IMR-90 (cell line): ENCODE data around the gene RAB20. TPM values are rescaled to one million over a fixed set of nuclear protein-coding genes. Genes with fewer than 3 reads are reported as not detected.

ENCODE experiments used
- ATAC-seq: fragments of 200-7000 bp; cut with Tn5 transposase; 2 replicates; pipeline ENCODE4 v1.9.1; 2020; ENCODE audit warnings: low read depth, mild to moderate bottlenecking, moderate library complexity
- BruUV-seq: library from RNA; stranded (reverse); fragments of 400-500 nt; replicated peaks from 2 replicates; lab custom pipeline; 2021; lab: Mats Ljungman, UMichigan
- CTCF ChIA-PET: fragments of 300-600 bp; formaldehyde crosslinking; extraction: SDS; loops from one replicate; lab custom pipeline; 2021; ENCODE audit warnings: antibody characterized with exemption; lab: Yijun Ruan, JAX
- POLR2A ChIA-PET: fragments of 300-600 bp; sonication (Branson Sonifier 250); formaldehyde crosslinking; loops from one replicate; lab custom pipeline; 2022; ENCODE audit warnings: antibody characterized with exemption; ENCODE audit not compliant: unreplicated experiment; lab: Charles Lee
- DNase-seq: peaks from one replicate; pipeline ENCODE4 v3.0.0; 2013
- H2AFZ ChIP-seq: replicated peaks from 2 replicates; pipeline ENCODE3; 2013; ENCODE audit warnings: low read length, mild to moderate bottlenecking; ENCODE audit not compliant: poor library complexity
- H2AK5ac ChIP-seq: 2 replicates; pipeline ENCODE4 v1.6.1; 2013; ENCODE audit warnings: low read depth, low read length, inconsistent platforms
- H2AK9ac ChIP-seq: replicated peaks from 2 replicates; pipeline ENCODE3; 2013; ENCODE audit warnings: mild to moderate bottlenecking, low read depth, low read length, moderate library complexity; ENCODE audit not compliant: poor library complexity
- H2BK120ac ChIP-seq: 2 replicates; pipeline ENCODE4 v1.6.1; 2013; ENCODE audit warnings: low read depth, low read length, inconsistent platforms
- H2BK15ac ChIP-seq: 3 replicates; pipeline ENCODE4 v1.6.1; 2013; ENCODE audit warnings: low read depth, low read length, inconsistent platforms
- H2BK20ac ChIP-seq: 2 replicates; pipeline ENCODE4 v1.6.1; 2013; ENCODE audit warnings: low read depth, mild to moderate bottlenecking, inconsistent platforms, low read length, moderate library complexity
- H2BK5ac ChIP-seq: 2 replicates; pipeline ENCODE4 v1.6.1; 2013; ENCODE audit warnings: mild to moderate bottlenecking, low read depth, low read length, inconsistent platforms; ENCODE audit not compliant: poor library complexity, severe bottlenecking
- H3K14ac ChIP-seq: replicated peaks from 2 replicates; pipeline ENCODE4 v1.6.1; 2013; ENCODE audit warnings: low read depth, low read length, inconsistent platforms
- H3K18ac ChIP-seq: 2 replicates; pipeline ENCODE4 v1.6.1; 2013; ENCODE audit warnings: low read depth, low read length, control low read depth
- H3K23ac ChIP-seq: 2 replicates; pipeline ENCODE4 v1.6.1; 2013; ENCODE audit warnings: low read depth, low read length, inconsistent platforms
- H3K27ac ChIP-seq: 2 replicates; pipeline ENCODE4 v1.5.1; 2013; ENCODE audit warnings: mild to moderate bottlenecking, control low read depth, low read length; ENCODE audit not compliant: insufficient read depth
- H3K27me3 ChIP-seq: 2 replicates; pipeline ENCODE4 v1.6.1; 2013; ENCODE audit warnings: low read length; ENCODE audit not compliant: control insufficient read depth, insufficient read depth
- H3K36me3 ChIP-seq: 2 replicates; pipeline ENCODE4 v1.6.1; 2013; ENCODE audit warnings: low read length, mixed read lengths; ENCODE audit not compliant: control insufficient read depth, insufficient read depth
- H3K4ac ChIP-seq: 2 replicates; pipeline ENCODE4 v1.6.1; 2013; ENCODE audit warnings: low read depth, low read length, inconsistent platforms
- H3K4me1 ChIP-seq: 2 replicates; pipeline ENCODE4 v1.6.1; 2013; ENCODE audit warnings: low read length, mixed read lengths; ENCODE audit not compliant: control insufficient read depth, insufficient read depth
- H3K4me2 ChIP-seq: 2 replicates; pipeline ENCODE4 v1.6.1; 2013; ENCODE audit warnings: low read depth, mild to moderate bottlenecking, control low read depth, low read length, moderate library complexity
- H3K4me3 ChIP-seq: 2 replicates; pipeline ENCODE4 v1.5.1; 2013; ENCODE audit warnings: low read depth, mild to moderate bottlenecking, control low read depth, low read length, moderate library complexity; ENCODE audit not compliant: insufficient read depth
- H3K56ac ChIP-seq: 2 replicates; pipeline ENCODE4 v1.6.1; 2013; ENCODE audit warnings: low read length, inconsistent platforms; ENCODE audit not compliant: insufficient read depth; ENCODE audit errors: extremely low read depth
- H3K79me1 ChIP-seq, 2 experiments: 2 replicates each; pipeline ENCODE4 v1.6.1; 2013; ENCODE audit warnings: low read length in 2 of 2, inconsistent platforms in 1 of 2, low read depth in 1 of 2
- H3K9ac ChIP-seq: 2 replicates; pipeline ENCODE4 v1.6.1; 2013; ENCODE audit warnings: low read depth, low read length, control low read depth
- H3K9me1 ChIP-seq: 2 replicates; pipeline ENCODE4 v1.6.1; 2013; ENCODE audit warnings: low read length, inconsistent platforms; ENCODE audit not compliant: insufficient read depth
- H3K9me3 ChIP-seq: 2 replicates; pipeline ENCODE4 v1.6.1; 2013; ENCODE audit warnings: low read length; ENCODE audit not compliant: control insufficient read depth, insufficient read depth
- H4K20me1 ChIP-seq: 2 replicates; pipeline ENCODE4 v1.6.1; 2013; ENCODE audit warnings: low read length, inconsistent platforms; ENCODE audit not compliant: insufficient read depth
- H4K5ac ChIP-seq: 2 replicates; pipeline ENCODE4 v1.6.1; 2013; ENCODE audit warnings: mild to moderate bottlenecking, low read depth, low read length, control low read depth
- H4K8ac ChIP-seq, 2 experiments: 2 replicates each; pipeline ENCODE4 v1.6.1; 2013; ENCODE audit warnings: low read depth in 2 of 2, low read length in 2 of 2, control low read depth in 1 of 2, inconsistent platforms in 1 of 2
- H4K91ac ChIP-seq: 2 replicates; pipeline ENCODE4 v1.6.1; 2013; ENCODE audit warnings: low read depth, low read length, inconsistent platforms; ENCODE audit not compliant: insufficient read depth
- CEBPB ChIP-seq: IDR thresholded peaks from 2 replicates; pipeline ENCODE4 v1.6.1; 2012; ENCODE audit warnings: low read depth, low read length, improper control_type of control experiment
- CHD1 ChIP-seq: IDR thresholded peaks from 2 replicates; pipeline ENCODE4 v1.6.1; 2012; ENCODE audit warnings: low read depth, low read length, improper control_type of control experiment
- MAFK ChIP-seq: IDR thresholded peaks from 2 replicates; pipeline ENCODE4 v1.6.1; 2012; ENCODE audit warnings: low read depth, low read length, improper control_type of control experiment
- MAZ ChIP-seq: IDR thresholded peaks from 2 replicates; pipeline ENCODE4 v1.6.1; 2012; ENCODE audit warnings: low read depth, mild to moderate bottlenecking, low read length, improper control_type of control experiment, moderate library complexity, borderline replicate concordance
- NFE2L2 ChIP-seq: fragments of 150-350 bp; IDR thresholded peaks from 2 replicates; pipeline ENCODE4 v1.6.1; 2016; ENCODE audit warnings: low read depth, mild to moderate bottlenecking, low read length
- POLR2A ChIP-seq: IDR thresholded peaks from 2 replicates; pipeline ENCODE4 v1.6.1; 2012; ENCODE audit warnings: mild to moderate bottlenecking, low read depth, low read length
- RCOR1 ChIP-seq: IDR thresholded peaks from 2 replicates; pipeline ENCODE4 v1.6.1; 2012; ENCODE audit warnings: mild to moderate bottlenecking, low read length, improper control_type of control experiment; ENCODE audit not compliant: insufficient replicate concordance
- RFX5 ChIP-seq: IDR thresholded peaks from 2 replicates; pipeline ENCODE4 v1.8.0; 2012; ENCODE audit warnings: low read depth, mild to moderate bottlenecking, low read length, moderate library complexity
- WGBS, 2 experiments: methylation state at CpG; one replicate each; pipeline versions ENCODE4 v1.1.5 to v1.1.7; 2013; ENCODE audit warnings: missing lambda C conversion rate in 2 of 2; ENCODE audit not compliant: insufficient read length in 1 of 2; ENCODE audit errors: extremely low coverage in 2 of 2; 5-methylcytosine and 5-hydroxymethylcytosine counted together
- dilution Hi-C: fragments of 300-500 bp; cut with HindIII; formaldehyde crosslinking; loops from one replicate; pipeline ENCODE4 v1.14.3; 2018; ENCODE audit warnings: low sequenced_read_pairs; ENCODE audit not compliant: unreplicated experiment
- in situ Hi-C: fragments of 300-500 bp; cut with MboI; formaldehyde crosslinking; loops from 3 replicates; pipeline ENCODE4 v1.14.3; 2019; ENCODE audit warnings: low sequenced_read_pairs, inconsistent platforms, mixed read lengths
- intact Hi-C: fragments of 100-400 bp; cut with micrococcal nuclease; formaldehyde crosslinking; loops from 2 replicates; pipeline ENCODE4 v1.10.0; 2022
- polyA plus RNA-seq, 3 experiments: library from polyadenylated mRNA; depleted of rRNA; stranded (reverse); fragments of >200 nt; gene quantifications; 2 replicates each; pipeline ENCODE4 v1.2.3, GENCODE V29; 2012; ENCODE audit warnings: low replicate concordance in 1 of 3
- total RNA-seq: library from RNA; depleted of rRNA; stranded (reverse); fragments of >200 nt; gene quantifications from 2 replicates; pipeline ENCODE4 v1.2.3, GENCODE V29; 2012
- TF ChIP-seq, protein P1 (sequence below): fragments of 150-350 bp; IDR thresholded peaks from 2 replicates; pipeline ENCODE4 v1.6.1; 2017; ENCODE audit warnings: mild to moderate bottlenecking, antibody characterized with exemption, low read length, low read depth

Gene RAB20
- total and polyA plus RNA-seq, 2 of the 4 experiments (the other 2 are of a cell fraction), result 3.8 to 5.1 TPM

DNA sequence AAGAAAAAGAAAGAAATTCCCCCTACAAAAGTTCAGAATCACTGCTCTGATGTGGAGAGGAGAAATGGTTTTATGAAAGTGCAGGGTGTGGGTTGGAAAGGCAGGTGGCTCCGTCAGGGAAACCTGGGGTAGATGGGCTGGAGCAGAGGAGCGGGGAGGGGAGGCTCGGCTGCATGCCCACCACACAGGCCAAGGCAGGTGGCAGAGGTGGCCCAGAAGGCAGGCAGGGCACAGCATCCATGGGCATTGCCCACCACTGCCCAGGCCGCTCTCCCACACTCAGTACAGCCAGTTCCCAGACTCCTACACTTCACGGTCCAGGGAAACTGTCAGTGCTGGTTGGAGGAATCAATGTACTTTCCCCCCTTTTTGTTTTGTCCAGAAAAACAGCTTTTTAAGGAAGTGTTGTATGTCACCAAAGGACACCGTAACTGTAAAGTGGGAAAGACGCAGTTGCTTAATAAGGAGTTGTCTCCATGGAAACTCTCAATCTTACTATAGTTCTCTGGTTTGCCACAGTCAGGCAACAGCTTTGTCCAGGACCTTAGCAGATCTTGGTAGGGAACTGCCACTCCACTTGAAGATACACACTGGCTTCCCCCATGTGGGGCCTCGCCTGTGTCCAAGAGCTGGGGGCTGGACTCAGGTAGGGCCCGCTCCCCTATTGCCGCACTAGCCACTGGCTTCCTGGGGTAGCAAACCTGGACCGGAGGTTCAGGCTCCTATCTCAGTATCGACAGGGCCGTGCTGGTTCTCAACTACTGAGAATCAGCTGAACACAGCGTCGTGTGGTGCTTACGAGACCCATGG, 82.9 kb downstream of the RAB20 start:
- Histone ChIP-seq H3K14ac (no peak overlapping the region), H4K8ac (no peak overlapping the region), H3K4me1 (no peaks in the 10 kb centered on the region), H2BK120ac (no peak overlapping the region), H3K79me1 (peaks cover 20 to 23% of the 10 kb centered on the region in 2 experiments; a peak in 3 of 4 replicates), H2AFZ (no peak overlapping the region), H3K9ac (no peak overlapping the region), H3K36me3 (peaks cover 78% of the 10 kb centered on the region), H3K4me2 (no peak overlapping the region), H4K5ac (no peak overlapping the region), H3K23ac (no peak overlapping the region), H2BK20ac (no peak overlapping the region), H3K4me3 (no peak overlapping the region), H4K20me1 (peaks cover 16% of the 10 kb centered on the region), H3K9me1 (peaks cover 16% of the 10 kb centered on the region), H3K18ac (no peak overlapping the region), H3K4ac (no peak overlapping the region), H4K91ac (no peak overlapping the region), H3K27me3 (no peaks in the 10 kb centered on the region), H3K9me3 (no peaks in the 10 kb centered on the region), H2BK5ac (no peak overlapping the region), H2AK5ac (no peak overlapping the region), H2BK15ac (no peak overlapping the region), H3K27ac (no peak overlapping the region), H3K56ac (no peak overlapping the region), H2AK9ac (no peak overlapping the region)
- no peak for ATAC-seq
- TF ChIP-seq CHD1 (no peak), RCOR1 (no peak), MAZ (no peak), CEBPB (no peak), RFX5 (no peak), NFE2L2 (no peak), POLR2A (no peak), MAFK (no peak)
- TF ChIP-seq, protein P1, sequence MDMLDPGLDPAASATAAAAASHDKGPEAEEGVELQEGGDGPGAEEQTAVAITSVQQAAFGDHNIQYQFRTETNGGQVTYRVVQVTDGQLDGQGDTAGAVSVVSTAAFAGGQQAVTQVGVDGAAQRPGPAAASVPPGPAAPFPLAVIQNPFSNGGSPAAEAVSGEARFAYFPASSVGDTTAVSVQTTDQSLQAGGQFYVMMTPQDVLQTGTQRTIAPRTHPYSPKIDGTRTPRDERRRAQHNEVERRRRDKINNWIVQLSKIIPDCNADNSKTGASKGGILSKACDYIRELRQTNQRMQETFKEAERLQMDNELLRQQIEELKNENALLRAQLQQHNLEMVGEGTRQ, result no peak
- dilution Hi-C loops (no loop called here), intact Hi-C loops (no loop called here), in situ Hi-C loops (no loop called here)
- ChIA-PET POLR2A (interaction anchor here (0.5 kb wide), 1 partner anchor 237 kb away, joined by 4 read pairs; no protein-coding TSS in a partner anchor), CTCF (no interaction called here)
- 100% methylated on average over 4 of the region's 16 CpGs; no CpG with 5 or more reads in 1 of the 2 experiments for WGBS, 2 experiments
- no TSS peak for BruUV-seq
- no peak for DNase-seq
